NT2/D1 (cell line): Measurements from ENCODE around the gene MAIP1.

ENCODE experiments used
- SUZ12 ChIP-seq: IDR thresholded peaks from 2 replicates; pipeline ENCODE4 v1.6.1; 2011; ENCODE audit not compliant: insufficient read length, insufficient read depth; ENCODE audit errors: extremely low read depth
- YY1 ChIP-seq: IDR thresholded peaks from 2 replicates; pipeline ENCODE4 v1.6.1; 2011; ENCODE audit not compliant: insufficient read length, insufficient read depth

DNA sequence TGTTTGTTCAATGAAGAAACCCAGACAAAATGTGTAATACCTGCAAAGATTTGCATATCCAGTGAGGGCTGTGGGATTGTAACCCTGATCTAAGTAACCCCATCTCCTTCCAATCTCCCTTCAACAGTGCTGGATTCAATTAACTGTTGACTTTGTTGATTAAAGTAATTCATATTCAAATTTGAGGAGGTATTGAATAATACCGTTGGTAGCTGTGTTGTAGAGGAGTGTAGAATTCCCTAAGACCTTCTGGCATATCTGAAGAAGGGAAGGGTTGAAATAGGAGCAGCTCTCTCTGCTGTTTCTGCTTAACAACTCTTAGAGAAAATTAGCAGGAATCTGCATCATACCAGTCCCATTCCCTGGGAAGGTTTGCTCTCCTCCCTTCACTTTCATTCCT is 28.2 kb downstream of the MAIP1 start:
- TF ChIP-seq SUZ12 (no peak), YY1 (no peak)
